Stimulated activated naive CD8-positive, alpha-beta T cell treated with anti-CD3 and anti-CD28 coated beads, Interleukin-15, Interleukin-2, amounts not matched to agents 100 ng/mL and 50 ng/mL, for 24 hours (primary cell): ENCODE results near the gene A2M.

ENCODE experiments used
- H3K27ac Mint-ChIP-seq: one replicate; pipeline ENCODE4 v1.8.0; 2021; ENCODE audit warnings: mild to moderate bottlenecking, mixed read lengths
- H3K27me3 Mint-ChIP-seq: one replicate; pipeline ENCODE4 v1.8.0; 2021; ENCODE audit warnings: mixed read lengths
- H3K36me3 Mint-ChIP-seq: one replicate; pipeline ENCODE4 v1.8.0; 2021; ENCODE audit warnings: low read depth, mixed read lengths
- H3K4me1 Mint-ChIP-seq: one replicate; pipeline ENCODE4 v1.8.0; 2021; ENCODE audit warnings: low read depth, mixed read lengths
- H3K4me3 Mint-ChIP-seq: one replicate; pipeline ENCODE4 v1.8.0; 2021; ENCODE audit warnings: mild to moderate bottlenecking, mixed read lengths
- H3K9me3 Mint-ChIP-seq: one replicate; pipeline ENCODE4 v1.8.0; 2021; ENCODE audit warnings: mixed read lengths

A2M gene

DNA sequence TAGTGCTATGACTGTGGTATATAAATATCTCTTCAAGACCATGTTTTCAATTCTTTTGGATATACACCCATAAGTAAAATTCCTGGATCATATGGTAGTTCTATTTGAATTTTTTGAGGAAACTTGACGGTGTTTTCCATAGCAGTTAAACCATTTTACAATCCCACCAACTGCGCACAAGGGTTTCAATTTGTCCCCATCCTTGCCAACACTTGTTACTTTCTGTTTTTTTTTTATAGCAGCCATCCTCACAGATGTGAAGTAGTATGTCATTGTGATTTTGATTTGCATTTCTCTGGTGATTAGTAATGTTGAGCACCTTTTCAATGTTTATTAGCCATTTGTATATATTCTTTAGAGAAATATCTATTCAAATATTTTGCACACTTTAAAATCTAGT, 14.5 kb upstream of the A2M start:
- Mint-ChIP-seq H3K4me3 (no peak overlapping the region), H3K4me1 (no peaks in the 10 kb centered on the region), H3K9me3 (peaks cover 9% of the 10 kb centered on the region), H3K27ac (no peak overlapping the region), H3K36me3 (peaks cover 3% of the 10 kb centered on the region), H3K27me3 (no peaks in the 10 kb centered on the region)

DNA sequence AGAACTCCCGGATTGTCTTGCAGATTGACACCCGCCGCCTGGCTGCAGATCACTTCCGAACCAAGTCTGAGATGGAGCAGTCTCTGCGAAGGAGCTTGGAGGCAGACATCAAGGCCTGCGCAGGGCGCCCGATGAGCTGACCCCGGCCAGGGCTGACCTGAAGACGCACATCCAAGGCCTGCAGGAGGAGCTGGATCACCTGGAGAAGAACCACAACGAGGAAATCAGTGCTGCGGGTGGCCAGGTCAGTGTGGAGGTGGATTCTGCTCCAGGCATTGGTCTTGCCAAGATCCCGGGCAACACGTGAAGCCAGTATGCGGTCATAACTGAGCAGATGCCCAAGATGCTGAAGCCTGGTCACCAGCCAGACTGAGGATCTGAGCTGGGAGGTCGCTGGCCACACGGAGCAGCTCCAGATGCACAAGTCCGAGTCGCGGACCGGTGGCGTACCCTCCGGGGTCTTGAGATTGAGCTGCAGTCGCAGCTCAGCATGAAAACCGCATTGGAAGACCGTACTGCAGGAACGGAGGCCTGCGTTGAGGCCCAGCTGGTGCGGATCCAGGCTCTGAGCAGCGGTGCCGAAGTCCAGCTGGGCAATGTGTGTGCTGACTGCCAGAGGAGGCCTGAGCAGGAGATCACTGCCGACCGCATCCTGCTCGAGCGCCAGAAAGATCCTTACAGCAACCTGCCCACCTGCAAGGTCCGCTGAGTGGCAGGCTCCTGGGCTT, 12.4 kb upstream of the A2M start:
- H3K4me1 Mint-ChIP-seq = no peaks in the 10 kb centered on the region
- no peak overlapping the region for H3K27ac Mint-ChIP-seq
- H3K27me3 Mint-ChIP-seq = no peaks in the 10 kb centered on the region
- peaks cover 9% of the 10 kb centered on the region for H3K9me3 Mint-ChIP-seq
- H3K4me3 Mint-ChIP-seq = no peak overlapping the region
- H3K36me3 Mint-ChIP-seq = peaks cover 3% of the 10 kb centered on the region

DNA sequence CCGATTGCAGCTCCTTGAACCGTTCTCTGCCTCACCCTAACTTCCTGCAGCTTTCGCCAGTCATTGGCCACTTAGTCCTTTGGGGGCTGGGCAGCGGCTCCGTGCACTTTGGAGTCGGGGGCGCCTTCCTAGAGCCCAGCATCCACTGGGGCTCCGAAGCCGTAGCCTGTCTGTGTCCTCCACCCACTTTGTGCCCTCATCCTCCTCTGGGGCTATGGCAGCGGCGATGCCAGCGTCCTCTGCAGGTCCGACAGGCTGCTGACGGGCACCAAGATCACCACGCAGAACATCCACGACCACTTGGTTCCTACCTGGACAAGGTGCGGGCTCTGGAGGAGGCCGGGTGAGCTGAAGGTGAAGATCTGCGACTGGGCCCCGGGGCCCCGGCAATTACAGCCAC, 11.8 kb upstream of the A2M start:
- H3K4me1 Mint-ChIP-seq = no peaks in the 10 kb centered on the region
- no peak overlapping the region for H3K4me3 Mint-ChIP-seq
- no peaks in the 10 kb centered on the region for H3K27me3 Mint-ChIP-seq
- H3K27ac Mint-ChIP-seq = no peak overlapping the region
- H3K36me3 Mint-ChIP-seq = peaks cover 3% of the 10 kb centered on the region
- H3K9me3 Mint-ChIP-seq = peaks cover 9% of the 10 kb centered on the region

DNA sequence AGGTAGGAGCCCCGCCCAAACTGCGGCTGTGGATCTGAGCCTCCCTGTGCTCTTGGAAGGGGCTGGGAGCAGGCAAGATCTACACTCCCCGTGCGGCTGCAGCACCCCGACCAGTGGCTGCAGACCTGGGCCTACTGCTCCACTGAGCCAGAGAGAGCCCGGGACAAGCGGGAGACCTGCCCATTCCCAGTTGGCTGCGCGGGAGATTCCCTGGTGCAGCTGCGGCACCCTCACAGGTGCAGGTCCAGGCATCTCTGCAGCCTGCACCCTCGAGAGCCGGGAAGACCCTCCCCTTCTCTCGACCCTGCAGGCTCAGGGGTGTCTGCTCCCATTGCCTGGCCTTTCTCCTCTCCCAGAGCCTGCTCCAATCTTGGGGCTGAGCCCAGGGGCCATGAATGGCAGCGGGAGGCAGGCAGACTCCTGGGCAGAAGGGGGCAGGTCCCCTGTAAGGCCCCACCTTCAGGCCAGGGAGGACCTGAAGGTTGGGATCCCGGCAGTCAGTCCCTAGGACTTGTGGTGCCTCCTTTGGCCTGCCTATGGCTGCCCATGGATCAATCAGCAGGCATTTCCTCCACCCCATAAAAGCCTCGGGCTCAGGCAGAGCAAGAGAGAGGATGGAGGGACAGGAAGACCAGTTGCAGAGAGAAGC, 8.8 kb upstream of the A2M start:
- Mint-ChIP-seq H3K36me3 (peaks cover 3% of the 10 kb centered on the region), H3K27me3 (no peaks in the 10 kb centered on the region), H3K4me1 (no peaks in the 10 kb centered on the region), H3K9me3 (no peaks in the 10 kb centered on the region), H3K27ac (no peak overlapping the region), H3K4me3 (no peak overlapping the region)

DNA sequence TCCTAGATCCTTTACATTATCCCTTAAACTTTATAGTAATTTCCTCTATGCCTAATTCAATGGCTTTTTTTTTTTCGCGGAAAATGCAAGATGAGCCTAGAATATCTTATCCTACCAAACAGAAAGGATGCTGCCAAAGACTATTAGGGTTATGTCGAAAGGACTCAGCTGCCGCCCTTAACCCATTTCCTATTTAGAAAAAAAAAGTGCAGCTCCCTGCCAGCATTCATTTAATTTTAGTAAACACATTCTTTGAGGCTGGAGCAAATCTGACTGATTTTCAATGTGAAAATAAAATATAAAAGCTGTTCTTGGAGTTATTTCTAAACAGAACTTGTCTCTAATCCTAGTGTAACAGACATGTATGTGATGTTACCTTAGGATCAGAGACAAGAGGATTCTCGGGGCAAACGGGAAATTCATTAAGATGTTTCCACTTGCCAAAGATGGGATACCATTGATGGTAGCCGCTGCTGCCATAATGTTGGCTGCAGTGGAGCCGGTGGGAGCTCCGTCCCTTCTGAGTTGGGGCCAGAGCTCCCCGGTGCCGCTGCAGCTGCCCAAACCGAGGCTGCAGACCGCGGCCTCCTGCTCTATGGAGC, 8.2 kb upstream of the A2M start:
- no peak overlapping the region for H3K27ac Mint-ChIP-seq
- peaks cover 2% of the 10 kb centered on the region for H3K36me3 Mint-ChIP-seq
- no peaks in the 10 kb centered on the region for H3K27me3 Mint-ChIP-seq
- no peaks in the 10 kb centered on the region for H3K4me1 Mint-ChIP-seq
- no peak overlapping the region for H3K4me3 Mint-ChIP-seq
- H3K9me3 Mint-ChIP-seq = no peaks in the 10 kb centered on the region

DNA sequence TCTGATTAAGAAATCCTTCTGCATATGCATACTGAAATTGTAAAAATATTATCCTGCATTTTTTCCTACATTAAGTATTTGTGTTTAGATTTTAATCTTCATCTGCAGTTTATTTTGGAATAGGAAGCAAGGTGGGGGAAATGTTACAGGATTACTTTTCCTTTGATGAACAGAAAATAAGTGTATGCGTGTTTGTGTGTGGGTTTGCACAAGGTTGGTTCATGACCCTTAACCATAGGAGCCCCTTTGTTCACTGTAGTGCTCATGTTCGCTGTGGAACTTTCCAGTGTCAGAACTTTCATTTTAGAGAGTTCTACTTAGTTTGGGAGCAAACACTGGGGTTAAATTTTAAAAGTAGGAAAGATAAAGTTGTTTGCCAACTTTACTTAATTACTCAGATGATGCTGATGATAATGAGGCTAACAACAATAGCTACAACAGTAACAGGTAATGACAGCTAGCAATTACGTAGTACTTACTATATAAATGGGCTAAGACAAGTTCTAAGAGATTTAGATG, 6.4 kb upstream of the A2M start:
- Mint-ChIP-seq H3K4me1 (peaks cover 8% of the 10 kb centered on the region), H3K27me3 (no peaks in the 10 kb centered on the region)

DNA sequence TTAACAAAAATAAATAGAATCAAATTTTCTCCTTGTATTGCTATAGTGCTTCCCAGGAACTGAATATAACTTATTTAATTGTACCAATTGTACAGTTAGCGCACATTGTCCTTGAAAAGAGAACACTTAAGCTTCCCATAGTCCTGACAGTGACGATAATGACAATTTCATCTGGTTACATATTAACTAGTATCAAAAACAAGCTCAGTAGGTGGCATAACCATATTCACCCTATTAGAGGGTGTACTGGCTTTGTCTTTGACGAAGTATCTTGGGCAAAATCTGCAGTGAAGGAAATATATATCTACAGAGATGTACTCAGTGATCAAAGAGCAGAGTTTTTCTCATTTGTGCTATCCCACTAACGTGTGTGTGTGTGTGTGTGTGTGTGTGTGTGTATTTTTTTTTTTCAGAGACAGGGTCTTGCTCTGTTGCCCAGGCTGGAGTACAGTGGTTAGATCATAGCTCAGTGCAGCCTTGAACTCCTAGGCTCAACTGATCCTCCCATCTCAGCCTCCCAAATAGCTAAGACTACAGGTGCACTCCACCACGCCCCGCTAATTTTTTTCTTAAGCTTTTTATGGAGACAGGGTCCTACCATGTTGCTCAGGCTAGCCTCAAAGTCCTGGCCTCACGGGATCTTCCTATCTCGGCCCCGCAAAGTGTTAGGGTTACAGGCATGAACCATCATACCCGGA, 4.9 kb upstream of the A2M start:
- Mint-ChIP-seq H3K4me3 (no peak overlapping the region), H3K9me3 (no peaks in the 10 kb centered on the region), H3K4me1 (peaks cover 18% of the 10 kb centered on the region), H3K36me3 (no peaks in the 10 kb centered on the region), H3K27ac (no peak overlapping the region), H3K27me3 (no peaks in the 10 kb centered on the region)

More for the DNA sequence above, 6.4 kb upstream of the A2M start:
- Mint-ChIP-seq H3K4me3 (no peak overlapping the region), H3K9me3 (no peaks in the 10 kb centered on the region), H3K27ac (no peak overlapping the region), H3K36me3 (no peaks in the 10 kb centered on the region)

DNA sequence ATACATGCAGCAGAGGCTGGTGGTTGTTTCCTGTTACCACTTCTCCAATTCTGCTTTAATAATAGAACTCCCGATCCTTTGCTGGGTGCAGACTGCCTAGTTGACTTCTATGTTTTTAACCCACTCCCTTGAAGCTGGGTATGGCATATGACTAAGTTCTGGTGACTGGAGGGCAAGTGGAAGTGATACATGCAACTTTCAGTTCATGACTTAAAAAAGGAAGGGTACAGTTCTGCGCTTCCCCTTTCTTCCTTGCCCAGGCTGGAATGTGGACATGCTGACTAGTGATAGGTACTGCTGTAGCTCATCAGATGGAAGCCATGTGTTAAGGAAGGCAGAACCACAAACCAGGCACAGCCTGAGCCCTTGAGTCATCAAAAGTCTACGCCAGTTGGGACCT, 2.4 kb upstream of the A2M start:
- no peak overlapping the region for H3K27ac Mint-ChIP-seq
- peaks cover 25% of the 10 kb centered on the region for H3K4me1 Mint-ChIP-seq
- H3K36me3 Mint-ChIP-seq = no peaks in the 10 kb centered on the region
- H3K27me3 Mint-ChIP-seq = no peaks in the 10 kb centered on the region
- H3K9me3 Mint-ChIP-seq = no peaks in the 10 kb centered on the region
- no peak overlapping the region for H3K4me3 Mint-ChIP-seq

DNA sequence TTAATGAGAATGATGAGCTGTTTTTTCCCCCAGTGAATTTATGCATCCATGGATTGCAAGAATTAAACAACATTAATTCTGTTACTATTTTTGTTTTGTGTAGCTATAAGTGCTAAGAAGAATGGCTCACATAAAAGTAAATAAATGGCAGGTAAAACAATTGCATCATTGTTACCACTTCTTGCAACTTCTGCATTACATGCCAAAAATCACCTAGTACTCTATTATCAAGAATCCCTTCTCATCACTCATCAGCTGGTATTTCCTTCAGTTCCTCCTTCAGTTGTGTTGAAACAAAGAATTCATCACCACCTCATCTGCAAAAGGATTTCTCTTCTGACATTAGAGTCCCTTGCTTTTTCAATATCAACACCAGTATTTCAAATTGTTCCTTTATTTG, 773 bp downstream of the A2M start:
- Mint-ChIP-seq H3K4me3 (no peak overlapping the region), H3K4me1 (peaks cover 25% of the 10 kb centered on the region), H3K27ac (no peak overlapping the region)

DNA sequence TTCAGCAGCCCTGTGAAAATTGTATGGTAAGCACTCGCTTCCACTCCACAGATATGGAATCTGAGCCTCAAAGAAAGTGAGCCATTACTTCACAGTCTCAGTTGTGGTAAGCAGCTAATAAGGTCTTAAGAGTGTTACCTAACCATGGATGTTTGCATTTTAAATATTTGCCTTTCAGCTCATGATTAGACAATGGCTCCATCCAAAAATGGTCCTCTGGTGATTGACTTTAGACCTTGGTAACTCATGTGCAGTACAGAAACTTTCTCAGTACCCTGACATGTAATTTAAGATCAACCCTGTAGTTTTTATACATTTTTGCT, 1.8 kb downstream of the A2M start:
- Mint-ChIP-seq H3K27me3 (no peaks in the 10 kb centered on the region), H3K4me1 (peaks cover 25% of the 10 kb centered on the region), H3K9me3 (no peaks in the 10 kb centered on the region), H3K4me3 (no peak overlapping the region), H3K27ac (no peak overlapping the region), H3K36me3 (no peaks in the 10 kb centered on the region)

More for the DNA sequence above, 773 bp downstream of the A2M start:
- Mint-ChIP-seq H3K27me3 (no peaks in the 10 kb centered on the region), H3K36me3 (no peaks in the 10 kb centered on the region), H3K9me3 (no peaks in the 10 kb centered on the region)

DNA sequence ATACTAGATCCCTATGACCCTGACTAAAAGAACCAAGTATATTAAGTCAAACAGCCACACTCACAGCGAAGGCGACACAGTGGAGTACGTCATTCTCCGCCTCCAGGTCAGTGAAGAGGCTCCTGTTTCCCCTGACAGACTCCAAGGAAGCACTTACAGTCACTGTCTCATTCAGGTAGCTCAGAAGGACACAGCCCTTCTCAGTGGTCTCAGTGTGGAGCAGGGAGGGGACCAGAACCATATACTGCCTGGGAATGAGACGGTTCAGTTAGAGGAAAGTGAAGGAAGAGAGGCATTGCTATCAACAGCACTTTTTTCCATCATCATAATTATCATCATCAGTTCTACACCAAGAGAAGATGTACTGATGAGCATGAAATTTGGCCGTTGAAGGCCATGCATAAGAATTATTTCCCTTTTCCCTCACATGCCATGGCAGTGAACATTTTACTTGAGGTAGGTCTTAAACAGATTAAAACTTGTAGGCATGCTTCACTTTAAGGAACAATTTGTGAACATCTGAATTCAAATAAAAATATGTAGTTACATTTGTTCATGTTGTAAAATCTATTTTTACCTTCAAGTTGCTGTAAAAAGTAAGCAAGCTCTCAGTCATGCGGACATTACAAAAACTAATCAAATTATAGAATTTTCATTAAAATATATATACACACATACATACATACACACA, 2.3 kb downstream of the A2M start:
- Mint-ChIP-seq H3K27ac (no peak overlapping the region), H3K27me3 (no peaks in the 10 kb centered on the region), H3K4me1 (peaks cover 22% of the 10 kb centered on the region), H3K36me3 (no peaks in the 10 kb centered on the region), H3K9me3 (no peaks in the 10 kb centered on the region), H3K4me3 (no peak overlapping the region)

DNA sequence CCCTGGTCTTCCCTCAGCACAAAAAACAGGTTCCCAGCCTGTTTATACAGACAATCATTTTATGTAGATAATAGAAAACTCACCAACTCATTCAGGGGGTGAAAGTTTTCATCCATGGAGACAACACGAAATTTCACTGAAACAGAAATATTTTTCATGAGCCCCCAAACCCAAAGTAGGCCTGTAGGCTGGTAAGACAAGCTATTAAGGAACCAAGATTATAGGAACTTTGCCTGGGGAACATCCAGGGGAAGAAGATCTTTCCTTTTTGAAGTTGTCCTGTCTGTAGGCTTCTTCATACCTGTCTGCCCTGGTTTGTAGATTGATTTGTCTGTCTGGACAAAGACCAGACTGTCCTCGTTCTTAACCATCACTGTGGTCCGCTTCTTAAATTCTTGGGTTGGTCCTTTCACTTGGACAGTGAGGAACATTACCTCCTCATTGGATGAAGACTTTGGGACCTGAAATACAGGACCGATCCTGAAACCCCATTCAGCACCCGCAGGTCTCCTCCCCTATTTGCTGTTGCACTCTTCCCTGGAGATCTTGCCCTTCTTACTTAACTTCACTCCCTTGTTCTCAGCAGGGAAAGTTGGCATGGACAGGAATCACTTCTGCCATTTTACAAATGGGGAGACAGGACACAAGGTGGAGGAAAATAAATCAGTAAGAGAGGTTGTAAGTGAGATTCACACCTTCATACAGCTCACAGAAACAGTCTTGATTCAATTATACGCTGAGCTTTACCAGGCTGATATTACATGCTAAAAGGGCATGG, 3.5 kb downstream of the A2M start:
- H3K4me3 Mint-ChIP-seq = no peak overlapping the region
- no peak overlapping the region for H3K27ac Mint-ChIP-seq
- H3K9me3 Mint-ChIP-seq = no peaks in the 10 kb centered on the region
- no peaks in the 10 kb centered on the region for H3K27me3 Mint-ChIP-seq
- no peaks in the 10 kb centered on the region for H3K36me3 Mint-ChIP-seq
- H3K4me1 Mint-ChIP-seq = peaks cover 17% of the 10 kb centered on the region

DNA sequence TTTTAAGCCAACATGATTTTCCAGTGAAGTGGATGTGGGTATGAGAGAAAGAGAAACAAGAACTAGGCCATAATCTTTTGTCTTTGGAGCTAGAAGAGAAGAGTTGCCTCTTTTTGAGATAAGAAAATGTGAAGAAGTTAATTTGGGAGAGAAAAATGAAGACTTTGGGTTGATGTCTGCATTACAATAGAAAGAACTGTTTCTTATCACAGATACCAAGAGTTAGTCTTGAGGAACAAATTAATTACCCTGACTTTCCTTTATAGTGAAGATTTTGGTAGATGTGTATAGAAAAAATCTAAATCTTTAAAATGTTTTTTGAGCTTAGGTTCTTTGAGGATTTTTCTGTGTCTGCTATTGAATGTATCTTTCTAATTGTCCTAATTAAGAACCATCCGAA, 4.2 kb downstream of the A2M start:
- H3K4me1 Mint-ChIP-seq = peaks cover 16% of the 10 kb centered on the region
- no peaks in the 10 kb centered on the region for H3K9me3 Mint-ChIP-seq
- H3K27ac Mint-ChIP-seq = no peak overlapping the region
- no peaks in the 10 kb centered on the region for H3K36me3 Mint-ChIP-seq
- H3K4me3 Mint-ChIP-seq = no peak overlapping the region
- no peaks in the 10 kb centered on the region for H3K27me3 Mint-ChIP-seq
